Esophagus muscularis mucosa (tissue), 4 donors: ENCODE measurements around the gene SRPK3.

Experiments used
- EP300 ChIP-seq: sonication (generic); formaldehyde crosslinking; IDR thresholded peaks from one replicate; pipeline ENCODE4 v1.6.1; 2017; ENCODE audit warnings: antibody characterized with exemption
- POLR2A ChIP-seq: fragments of 450-650 bp; IDR thresholded peaks from one replicate; pipeline ENCODE4 v1.6.1; 2017; ENCODE audit warnings: antibody characterized with exemption, moderate library complexity, mild to moderate bottlenecking, low read depth
- POLR2AphosphoS5 ChIP-seq, 2 donors: sonication (generic); formaldehyde crosslinking; IDR thresholded peaks; one replicate each; pipeline ENCODE4 v1.6.1; 2017; ENCODE audit warnings: antibody characterized with exemption in 2 of 2
- TF ChIP-seq, protein P1 (sequence below), 3 experiments: fragments of 200-600 bp in 2 of 3; fragments of 450-650 bp in 1 of 3; sonication (generic) in 2 of 3; IDR thresholded peaks; one replicate each; pipeline ENCODE4 v1.5.1; 2017 to 2019; ENCODE audit warnings: antibody characterized with exemption in 3 of 3, mild to moderate bottlenecking in 2 of 3, moderate library complexity in 1 of 3

DNA sequence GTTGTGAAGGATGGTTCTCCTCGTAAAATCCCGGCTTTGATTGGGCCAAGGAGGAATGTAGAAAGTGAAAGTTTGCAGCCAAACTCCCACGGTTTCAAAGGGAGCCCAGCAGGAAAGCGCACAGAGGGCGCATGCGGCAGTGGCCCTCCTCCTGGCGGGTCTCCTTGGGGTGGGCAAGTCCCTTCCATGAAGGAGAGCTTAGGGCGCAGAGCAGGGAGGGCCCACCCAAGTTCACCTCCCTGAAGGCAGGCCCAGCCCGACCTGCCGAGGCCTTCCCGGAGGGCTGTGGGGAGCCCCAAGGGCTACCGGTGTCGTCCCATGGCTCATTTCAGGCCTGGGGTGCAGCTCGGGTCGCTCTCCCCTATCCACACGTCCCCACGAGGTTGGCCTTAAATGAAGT, 47.5 kb downstream of the SRPK3 start:
- TF ChIP-seq, protein P1, sequence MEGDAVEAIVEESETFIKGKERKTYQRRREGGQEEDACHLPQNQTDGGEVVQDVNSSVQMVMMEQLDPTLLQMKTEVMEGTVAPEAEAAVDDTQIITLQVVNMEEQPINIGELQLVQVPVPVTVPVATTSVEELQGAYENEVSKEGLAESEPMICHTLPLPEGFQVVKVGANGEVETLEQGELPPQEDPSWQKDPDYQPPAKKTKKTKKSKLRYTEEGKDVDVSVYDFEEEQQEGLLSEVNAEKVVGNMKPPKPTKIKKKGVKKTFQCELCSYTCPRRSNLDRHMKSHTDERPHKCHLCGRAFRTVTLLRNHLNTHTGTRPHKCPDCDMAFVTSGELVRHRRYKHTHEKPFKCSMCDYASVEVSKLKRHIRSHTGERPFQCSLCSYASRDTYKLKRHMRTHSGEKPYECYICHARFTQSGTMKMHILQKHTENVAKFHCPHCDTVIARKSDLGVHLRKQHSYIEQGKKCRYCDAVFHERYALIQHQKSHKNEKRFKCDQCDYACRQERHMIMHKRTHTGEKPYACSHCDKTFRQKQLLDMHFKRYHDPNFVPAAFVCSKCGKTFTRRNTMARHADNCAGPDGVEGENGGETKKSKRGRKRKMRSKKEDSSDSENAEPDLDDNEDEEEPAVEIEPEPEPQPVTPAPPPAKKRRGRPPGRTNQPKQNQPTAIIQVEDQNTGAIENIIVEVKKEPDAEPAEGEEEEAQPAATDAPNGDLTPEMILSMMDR (IDR thresholded peaks at IDR 0.05) = no peak
- TF ChIP-seq EP300 (no peak), POLR2A (no peak), POLR2AphosphoS5 (IDR thresholded peaks at IDR 0.05) (no peak)
